OCI-LY7 (cell line): Measurements from ENCODE around the gene LMBRD2.

ENCODE experiments used
- CTCF ChIP-seq: fragments of 200-600 bp; sonication (generic); conservative IDR thresholded peaks from 2 replicates; pipeline ENCODE4 v1.5.1; 2014; ENCODE audit warnings: mild to moderate bottlenecking, antibody characterized with exemption, low read length, moderate library complexity, mixed read lengths
- EZH2phosphoT487 ChIP-seq: fragments of 200-600 bp; sonication (generic); IDR thresholded peaks from 2 replicates; pipeline ENCODE4 v1.6.1; 2018; ENCODE audit warnings: low read depth, borderline replicate concordance, mild to moderate bottlenecking, mixed run types, antibody characterized with exemption, low read length, moderate library complexity, mixed read lengths

- no peak for TF ChIP-seq EZH2phosphoT487
- no peak for TF ChIP-seq CTCF
These were observed 85.6 kb downstream of the LMBRD2 start for GRCh38 chr5:36066001-36066539.
